Large intestine (tissue), 3 donors: ENCODE results near the gene TFEC. TPM values are rescaled to one million over a fixed set of nuclear protein-coding genes. Genes with fewer than 3 reads are reported as not detected.

Source experiments
- DNase-seq, 2 donors: peaks; one replicate each; pipeline versions ENCODE4 v3.0.0 to v3.0.0-alpha.2; 2013
- H3K27ac ChIP-seq: one replicate; pipeline ENCODE4 v1.5.1; 2013; ENCODE audit warnings: low read length
- H3K27me3 ChIP-seq: 2 replicates; pipeline ENCODE4 v1.6.1; 2013; ENCODE audit warnings: low read length; ENCODE audit not compliant: control insufficient read depth, insufficient read depth
- H3K36me3 ChIP-seq: 2 replicates; pipeline ENCODE4 v1.6.1; 2013; ENCODE audit warnings: low read length; ENCODE audit not compliant: control insufficient read depth, insufficient read depth
- H3K4me1 ChIP-seq: one replicate; pipeline ENCODE4 v1.6.1; 2013; ENCODE audit warnings: low read length; ENCODE audit not compliant: control insufficient read depth, insufficient read depth
- H3K4me3 ChIP-seq: one replicate; pipeline ENCODE4 v1.5.1; 2013; ENCODE audit warnings: low read length
- H3K9me3 ChIP-seq: one replicate; pipeline ENCODE4 v1.6.1; 2013; ENCODE audit warnings: mild to moderate bottlenecking, low read depth, low read length, moderate library complexity; ENCODE audit not compliant: control insufficient read depth
- WGBS: methylation state at CpG from one replicate; pipeline ENCODE4 v1.1.5; 2013; ENCODE audit warnings: low lambda C conversion rate; ENCODE audit not compliant: insufficient coverage; 5-methylcytosine and 5-hydroxymethylcytosine counted together
- polyA plus RNA-seq: library from polyadenylated mRNA; unstranded; fragments of 120-200 nt; gene quantifications from one replicate; pipeline ENCODE4 v1.2.1, GENCODE V29; 2013

The TFEC gene
- polyA plus RNA-seq, 1 donor, result 132 TPM

DNA sequence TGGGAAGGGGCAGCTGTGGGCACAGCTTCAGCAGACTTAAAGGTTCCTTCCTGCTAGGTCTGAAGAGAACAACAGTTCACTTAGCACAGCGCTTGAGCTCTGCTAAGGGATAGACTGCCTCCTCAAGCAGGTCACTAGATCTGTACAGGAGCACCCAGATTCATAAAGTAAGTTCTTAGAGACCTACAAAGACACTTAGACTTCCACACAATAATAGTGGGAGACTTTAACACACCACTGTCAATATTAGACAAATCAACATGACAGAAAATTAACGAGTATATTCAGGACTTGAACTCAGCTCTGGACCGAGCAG is 140.9 kb downstream of the TFEC start:
- Histone ChIP-seq H3K27me3 (no peaks in the 10 kb centered on the region), H3K9me3 (no peaks in the 10 kb centered on the region), H3K36me3 (no peaks in the 10 kb centered on the region), H3K27ac (no peak overlapping the region), H3K4me3 (no peak overlapping the region), H3K4me1 (no peaks in the 10 kb centered on the region)
- WGBS, result no CpG with 5 or more reads among the region's 3 CpGs
- no peak for DNase-seq

DNA sequence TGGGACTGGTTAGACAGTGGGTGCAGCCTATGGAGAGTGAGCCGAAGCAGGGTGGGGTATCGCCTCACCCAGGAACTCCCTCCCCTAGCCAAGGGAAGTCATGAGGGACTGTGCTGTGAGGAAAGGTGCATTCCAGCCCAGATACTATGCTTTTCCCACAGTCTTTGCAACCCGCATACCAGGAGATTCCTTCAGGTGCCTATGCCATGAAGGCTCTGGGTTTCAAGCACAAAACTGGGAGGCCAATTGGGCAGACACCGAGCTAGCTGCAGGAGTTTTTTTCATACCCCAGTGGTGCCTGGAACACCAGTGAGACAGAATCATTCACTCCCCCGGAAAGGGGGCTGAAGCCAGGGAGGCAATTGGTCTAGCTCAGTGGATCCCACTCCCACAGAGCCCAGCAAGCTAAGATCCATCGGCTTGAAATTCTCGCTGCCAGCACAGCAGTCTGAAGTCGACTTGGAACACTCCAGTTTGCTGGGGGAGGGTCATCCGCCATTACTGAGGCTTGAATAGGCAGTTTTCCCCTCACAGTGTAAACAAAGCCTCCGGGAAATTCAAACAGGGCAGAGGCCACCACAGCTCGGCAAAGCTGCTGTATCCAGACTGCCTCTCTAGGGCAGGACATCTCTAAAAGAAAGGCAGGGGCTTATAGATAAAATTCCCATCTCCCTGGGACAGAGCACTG is 141.4 kb downstream of the TFEC start:
- Histone ChIP-seq H3K36me3 (no peaks in the 10 kb centered on the region), H3K27ac (no peak overlapping the region), H3K27me3 (no peaks in the 10 kb centered on the region), H3K4me3 (no peak overlapping the region), H3K9me3 (no peaks in the 10 kb centered on the region), H3K4me1 (no peaks in the 10 kb centered on the region)
- WGBS, result no CpG with 5 or more reads among the region's 11 CpGs
- no peak for DNase-seq

DNA sequence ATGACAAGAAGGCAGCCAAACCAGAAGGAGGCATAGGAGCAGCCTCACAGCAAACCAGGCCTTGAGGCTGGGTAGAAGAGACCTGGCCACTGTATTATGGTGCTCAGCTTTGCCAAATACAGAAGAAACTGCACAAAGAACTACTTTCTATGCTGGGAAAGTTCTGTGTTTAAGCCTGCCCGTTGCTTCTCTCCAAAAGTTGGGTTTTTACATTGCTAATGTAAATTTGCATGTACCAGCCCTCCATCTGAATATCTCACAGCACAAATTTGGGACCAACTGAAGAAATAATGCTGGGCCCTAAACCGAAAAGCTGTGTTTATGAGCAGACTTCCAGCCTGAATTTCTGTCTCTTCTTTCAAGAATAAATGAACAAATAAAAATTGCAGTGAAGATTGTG is 145.0 kb downstream of the TFEC start:
- Histone ChIP-seq H3K27me3 (no peaks in the 10 kb centered on the region), H3K4me3 (no peak overlapping the region), H3K36me3 (no peaks in the 10 kb centered on the region), H3K4me1 (no peaks in the 10 kb centered on the region), H3K27ac (no peak overlapping the region), H3K9me3 (no peaks in the 10 kb centered on the region)
- WGBS, result 88% methylated on average over 1 of the region's 2 CpGs
- no peak for DNase-seq

Other genes with a start within 250 kb of the TFEC start
- gene TES, start 179.8 kb upstream of the TFEC start, polyA plus RNA-seq, result 66.4 TPM